GM21447 (cell line): Measurements from ENCODE around the gene KRT6C.
"Not testable (repeated sequence)": the region's sequence is repeated elsewhere in the genome, so short reads cannot be mapped to it uniquely, and the experiment has no call there.

ENCODE experiments used
- ATAC-seq: cut with Tn5 transposase; IDR thresholded peaks from one replicate; pipeline ENCODE4 v1.9.1; 2021; ENCODE audit not compliant: unreplicated experiment

The KRT6C gene

DNA sequence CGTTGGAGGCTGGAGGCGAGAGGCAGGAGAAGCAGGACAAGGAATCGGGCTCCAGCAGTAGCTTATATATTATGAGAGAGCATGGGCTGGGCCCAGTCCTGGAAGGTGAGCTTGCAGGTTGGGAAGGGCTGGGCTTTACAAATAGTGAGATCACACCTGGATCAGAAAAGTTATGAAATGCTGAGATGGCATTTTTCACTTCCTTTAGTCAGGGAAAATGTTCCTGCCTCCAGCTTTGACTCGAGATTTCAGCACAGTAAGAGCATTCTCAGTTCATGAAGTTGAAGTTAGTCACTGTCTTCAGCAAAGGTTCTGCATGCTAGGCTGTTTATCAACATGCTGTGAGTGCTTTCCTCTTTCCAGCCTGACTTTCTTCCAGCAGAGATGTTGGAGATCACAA is at the start of gene KRT6C:
Gene KRT6C (minus strand): TSS at position 38 of the 400 bp plus-strand sequence. CDS start 68 bp downstream, outside the sequence.
- no peak for ATAC-seq

DNA sequence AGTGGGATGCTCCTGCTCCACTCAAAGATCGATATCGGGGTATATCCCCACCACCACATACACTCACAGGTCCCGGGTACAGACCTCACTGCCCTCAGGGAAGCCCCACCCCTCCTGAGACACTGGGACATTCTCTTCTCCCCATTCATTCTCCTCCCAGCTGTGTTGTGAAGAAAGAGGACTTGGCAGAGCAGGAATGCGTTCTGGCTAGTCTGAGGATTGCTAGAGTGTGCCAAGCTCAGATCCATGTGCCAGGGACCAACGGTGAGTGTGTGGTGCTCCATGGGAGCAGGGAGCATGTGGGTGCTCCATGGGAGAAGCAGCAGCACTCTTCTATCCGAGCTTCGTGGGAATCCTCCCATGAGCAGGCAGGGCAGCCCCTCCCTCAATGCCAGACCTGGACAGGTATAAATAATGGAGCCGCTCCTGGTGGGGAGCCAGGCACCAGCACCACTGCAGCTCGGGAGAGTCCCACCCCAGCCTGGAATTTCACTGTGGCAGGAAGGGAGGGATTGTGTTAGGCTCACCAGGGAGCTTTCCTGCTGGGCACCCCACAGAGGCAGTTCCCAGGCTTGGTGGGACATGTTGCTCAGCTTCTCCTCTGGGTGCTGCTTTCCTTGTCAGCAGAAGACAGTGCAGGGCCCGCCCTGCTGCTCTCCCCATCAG is 48.9 kb upstream of the KRT6C start:
- ATAC-seq, result no peak

DNA sequence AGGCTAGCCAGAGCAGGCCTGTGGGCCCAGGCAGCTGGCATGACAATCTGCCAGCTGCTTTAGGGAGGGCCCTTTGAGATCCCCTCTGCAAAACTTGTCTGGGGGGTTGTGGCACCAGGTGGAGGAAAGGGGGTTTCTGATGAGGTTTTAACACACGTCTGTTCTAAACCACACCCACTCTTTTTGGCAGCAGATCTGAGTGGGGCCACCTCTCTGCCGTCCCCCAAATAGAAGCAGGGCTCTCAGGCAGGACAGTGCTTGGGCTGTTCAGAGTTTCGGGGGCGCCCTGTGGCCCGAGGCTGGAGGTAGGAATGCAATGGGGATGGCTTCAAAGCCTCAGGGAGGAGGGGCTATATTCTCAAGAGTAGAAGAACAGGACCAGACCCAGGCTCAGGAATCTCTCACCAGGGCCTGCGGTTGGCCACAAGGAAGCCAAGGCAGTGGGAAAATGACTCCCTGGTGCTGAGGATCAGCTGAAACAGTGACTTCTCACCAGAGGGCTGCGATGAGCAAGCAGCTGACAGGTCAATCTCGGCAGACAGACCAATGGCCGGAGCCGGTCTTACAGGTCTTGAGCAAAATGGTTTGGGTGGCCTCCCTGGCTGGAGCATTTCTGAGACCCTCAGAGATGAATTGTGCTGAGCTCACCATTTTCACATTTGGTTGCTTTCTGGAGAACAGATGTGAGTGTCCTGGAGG is 48.1 kb upstream of the KRT6C start:
- no peak for ATAC-seq

DNA sequence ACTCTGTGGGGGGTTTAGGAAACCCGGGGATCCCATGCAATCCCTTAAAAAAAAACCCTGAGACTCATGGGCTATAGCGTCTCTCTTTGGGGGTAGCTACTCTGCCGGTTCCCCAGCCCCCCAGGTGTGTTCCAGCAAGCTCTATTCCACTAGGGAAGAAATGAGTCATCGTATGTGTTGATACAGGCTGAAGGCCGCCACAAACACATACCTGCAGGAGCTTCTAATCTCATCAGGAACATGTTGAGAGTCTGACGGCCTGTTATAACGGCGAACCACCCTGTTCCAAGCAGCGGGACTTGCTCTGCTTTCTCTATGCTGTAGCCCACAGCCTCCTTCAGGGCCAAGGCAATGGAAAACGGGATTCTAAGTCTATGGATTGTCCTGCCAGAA is 47.6 kb upstream of the KRT6C start:
- no peak for ATAC-seq

DNA sequence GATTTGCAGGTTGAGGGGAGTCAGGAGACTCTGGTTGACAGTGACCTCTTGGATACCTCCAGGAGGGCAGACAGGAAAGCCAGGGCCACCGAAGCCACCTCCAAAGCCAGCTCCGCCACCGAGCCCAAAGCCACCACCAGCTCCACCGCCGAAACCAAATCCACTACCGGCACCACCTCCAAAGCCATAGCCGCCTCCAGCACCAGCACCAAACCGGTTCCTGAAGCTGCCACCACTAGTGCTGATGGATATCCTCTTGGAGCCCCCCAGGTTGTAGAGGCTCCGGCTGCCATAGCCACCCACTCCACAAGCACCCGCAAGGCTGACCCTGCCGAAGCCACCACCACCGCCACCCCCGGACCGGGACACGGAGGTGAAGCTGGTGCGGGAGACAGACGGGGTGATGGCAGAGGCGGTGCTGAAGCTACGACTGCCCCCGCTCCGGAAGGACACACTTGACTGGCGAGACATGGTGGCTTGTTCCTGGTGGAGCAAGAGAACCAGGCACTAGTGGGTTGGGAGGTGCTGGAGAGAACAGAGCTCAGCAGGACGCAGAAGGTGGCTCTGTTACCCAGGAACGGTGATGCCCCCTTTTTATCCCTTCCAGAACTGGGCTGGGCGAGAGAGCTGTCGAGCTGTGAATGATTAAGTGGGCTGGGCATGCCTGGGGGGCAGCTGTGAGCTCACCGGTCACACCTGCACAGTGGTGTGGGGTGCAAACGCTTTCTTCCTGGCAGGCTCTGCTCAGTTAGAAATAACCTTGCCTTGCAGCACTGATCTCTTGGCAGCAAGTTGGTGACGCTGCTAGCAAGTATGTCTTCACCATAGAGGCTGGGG is 46.4 kb upstream of the KRT6C start, which contains the start of gene KRT5:
Gene KRT5 (minus strand): TSS at position 569 of the 837 bp plus-strand sequence. CDS start 98 bp downstream, at position 471.
- ATAC-seq, result no peak

DNA sequence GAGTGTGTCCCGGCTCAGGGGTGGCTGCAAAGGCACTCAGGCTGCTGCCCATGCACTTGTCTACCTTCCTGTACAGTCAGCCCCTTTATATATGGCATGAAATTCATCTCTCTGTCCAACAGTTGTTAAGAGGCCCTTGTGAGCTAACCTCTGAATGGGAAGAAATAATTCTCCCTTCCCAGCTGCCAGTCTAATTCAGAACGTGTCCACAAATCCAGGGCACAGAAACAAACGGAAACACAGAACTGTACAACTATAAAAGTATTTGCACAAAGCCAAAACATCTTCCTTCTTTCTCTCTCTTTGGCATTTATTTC is 45.7 kb upstream of the KRT6C start:
- no peak for ATAC-seq

DNA sequence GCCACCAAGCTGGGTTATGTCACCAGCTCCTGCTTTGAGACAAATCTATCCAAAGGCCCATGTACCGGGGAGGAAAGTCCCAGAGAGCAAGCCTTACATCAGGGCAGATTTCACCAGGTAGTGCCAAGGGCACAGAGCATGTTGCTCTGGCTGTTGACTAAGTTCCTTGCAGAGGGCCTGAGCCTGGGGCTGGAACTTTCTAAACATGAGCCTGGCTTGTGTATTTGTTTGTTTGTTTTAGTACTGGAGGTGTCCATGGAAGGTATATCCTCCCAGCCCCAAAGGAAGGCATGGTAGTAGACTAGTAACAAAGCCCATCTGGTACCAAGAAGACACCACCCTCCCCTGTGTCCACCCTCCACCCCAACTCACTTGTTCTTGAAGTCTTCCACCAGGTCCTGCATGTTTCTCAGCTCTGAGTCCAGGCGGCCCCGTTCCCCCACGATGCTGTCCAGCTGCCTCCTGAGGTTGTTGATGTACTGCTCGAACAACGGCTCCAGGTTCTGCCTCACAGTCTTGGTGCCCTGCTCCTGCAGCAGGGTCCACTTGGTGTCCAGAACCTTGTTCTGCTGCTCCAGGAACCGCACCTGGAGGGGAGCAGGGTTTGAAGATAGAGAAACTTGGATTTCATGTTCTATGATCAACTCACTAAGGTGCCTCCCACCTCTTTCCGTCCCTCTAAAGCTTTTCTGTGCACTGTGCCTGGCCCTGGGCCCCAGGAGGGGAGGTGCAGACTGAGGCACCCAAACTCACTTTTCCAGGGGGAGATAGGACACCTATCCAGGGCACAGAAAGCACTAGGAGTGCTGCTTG is 45.2 kb upstream of the KRT6C start:
- no peak for ATAC-seq

DNA sequence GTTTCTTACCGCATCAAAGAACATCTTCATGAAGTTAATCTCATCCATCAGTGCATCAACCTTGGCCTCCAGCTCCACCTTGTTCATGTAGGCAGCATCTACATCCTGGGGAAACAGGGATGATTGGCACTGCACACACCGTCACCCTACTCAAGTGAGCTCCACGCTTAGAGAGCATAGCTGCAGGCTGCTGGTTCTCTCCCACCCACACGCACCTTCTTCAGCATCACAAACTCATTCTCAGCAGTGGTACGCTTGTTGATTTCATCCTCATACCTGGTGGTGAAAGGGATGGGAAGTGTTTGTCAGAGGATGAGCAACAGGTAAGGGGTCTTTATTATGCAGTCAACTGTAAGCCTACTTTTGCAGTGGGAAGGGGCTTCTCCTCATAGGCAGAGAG is 44.3 kb upstream of the KRT6C start:
- ATAC-seq, result no peak

DNA sequence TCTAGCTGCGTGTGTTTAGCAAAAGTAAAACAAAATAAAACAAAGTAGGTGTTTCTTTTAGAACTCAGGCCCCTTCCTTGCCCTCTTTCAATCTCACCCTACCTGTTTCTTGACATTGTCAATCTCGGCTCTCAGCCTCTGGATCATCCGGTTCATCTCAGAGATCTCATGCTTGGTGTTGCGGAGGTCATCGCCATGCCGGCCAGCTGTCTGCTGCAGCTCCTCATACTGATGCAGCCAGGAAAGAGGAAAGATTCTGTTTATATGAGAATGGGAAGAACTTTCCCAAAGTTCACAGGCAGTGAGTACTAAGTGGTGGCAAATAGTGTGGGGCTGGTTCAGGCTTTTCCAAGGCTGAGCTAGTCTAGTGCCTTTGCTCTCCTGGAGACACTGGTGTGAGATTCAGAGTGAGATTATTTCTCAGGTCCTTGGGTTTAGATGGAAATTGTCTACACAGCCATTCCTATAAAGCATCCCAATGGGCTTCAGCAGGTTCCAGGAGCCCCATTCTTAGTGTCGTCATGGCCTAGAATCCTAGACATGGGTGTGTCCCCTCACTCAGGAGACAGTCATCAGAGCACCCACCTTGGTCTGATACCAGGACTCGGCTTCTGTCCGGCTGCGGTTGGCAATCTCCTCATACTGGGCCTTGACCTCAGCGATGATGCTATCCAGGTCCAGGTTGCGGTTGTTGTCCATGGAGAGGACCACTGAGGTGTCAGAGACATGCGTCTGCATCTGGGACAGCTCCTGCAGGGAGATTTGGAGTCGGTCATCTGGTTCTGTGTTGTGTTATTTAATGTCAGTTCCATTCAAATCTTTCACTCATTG is 43.6 kb upstream of the KRT6C start:
- ATAC-seq, result no peak

DNA sequence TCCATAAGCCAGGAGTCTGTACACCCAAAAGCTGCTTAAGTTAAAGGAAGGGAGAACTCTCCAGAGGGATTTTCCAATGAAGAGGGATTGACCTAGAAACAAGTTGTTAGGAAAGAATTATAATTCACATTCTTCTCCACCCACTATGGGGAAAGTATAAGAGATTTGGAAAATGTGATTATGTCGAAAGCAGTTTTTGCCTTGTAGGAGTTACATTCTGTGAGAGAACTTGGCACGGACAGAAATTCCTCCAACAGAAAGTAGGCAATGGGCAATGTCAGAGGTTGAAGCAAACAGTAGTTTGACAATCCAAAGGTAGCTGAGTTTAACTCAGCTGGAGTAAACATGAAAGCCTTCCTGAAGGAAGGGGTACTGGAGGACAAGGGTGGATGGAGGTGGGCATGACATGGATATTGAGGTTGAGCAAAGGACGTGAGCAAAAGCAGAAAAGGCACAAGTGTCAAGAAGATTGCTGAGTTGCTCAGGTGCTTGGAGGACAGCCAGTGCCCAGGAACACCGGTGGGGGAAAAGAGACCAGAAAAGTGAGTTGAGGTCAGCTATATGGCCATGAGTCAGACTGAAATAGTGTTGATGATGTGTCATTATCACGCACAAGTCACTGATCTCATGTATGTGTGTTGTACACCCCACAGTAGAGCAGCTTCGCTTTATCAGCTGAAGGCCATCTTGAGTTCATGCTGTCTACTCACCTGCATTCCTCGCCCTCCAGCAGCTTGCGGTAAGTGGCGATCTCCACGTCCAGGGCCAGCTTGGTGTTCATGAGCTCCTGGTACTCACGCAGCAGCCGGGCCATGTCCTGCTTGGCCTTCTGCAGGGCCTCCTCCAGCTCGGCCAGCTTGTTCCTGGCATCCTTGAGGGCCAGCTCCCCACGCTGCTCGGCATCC is 42.6 kb upstream of the KRT6C start:
- no peak for ATAC-seq

DNA sequence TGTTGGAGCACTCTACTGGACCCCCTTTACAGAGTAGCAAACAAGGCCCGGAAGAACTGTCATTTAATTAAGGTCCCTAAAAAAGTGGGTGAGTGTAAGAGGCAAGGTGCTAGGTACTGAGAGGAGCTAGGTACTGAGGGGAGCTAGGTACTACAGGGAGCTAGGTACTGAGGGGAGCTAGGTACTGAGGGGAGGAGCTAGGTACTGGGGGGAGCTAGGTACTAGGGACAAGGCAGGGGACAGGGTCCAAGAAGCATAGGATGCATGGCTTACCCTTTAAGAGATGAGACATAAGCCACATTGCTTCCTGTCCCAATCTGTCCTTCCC is 41.7 kb upstream of the KRT6C start:
- no peak for ATAC-seq

DNA sequence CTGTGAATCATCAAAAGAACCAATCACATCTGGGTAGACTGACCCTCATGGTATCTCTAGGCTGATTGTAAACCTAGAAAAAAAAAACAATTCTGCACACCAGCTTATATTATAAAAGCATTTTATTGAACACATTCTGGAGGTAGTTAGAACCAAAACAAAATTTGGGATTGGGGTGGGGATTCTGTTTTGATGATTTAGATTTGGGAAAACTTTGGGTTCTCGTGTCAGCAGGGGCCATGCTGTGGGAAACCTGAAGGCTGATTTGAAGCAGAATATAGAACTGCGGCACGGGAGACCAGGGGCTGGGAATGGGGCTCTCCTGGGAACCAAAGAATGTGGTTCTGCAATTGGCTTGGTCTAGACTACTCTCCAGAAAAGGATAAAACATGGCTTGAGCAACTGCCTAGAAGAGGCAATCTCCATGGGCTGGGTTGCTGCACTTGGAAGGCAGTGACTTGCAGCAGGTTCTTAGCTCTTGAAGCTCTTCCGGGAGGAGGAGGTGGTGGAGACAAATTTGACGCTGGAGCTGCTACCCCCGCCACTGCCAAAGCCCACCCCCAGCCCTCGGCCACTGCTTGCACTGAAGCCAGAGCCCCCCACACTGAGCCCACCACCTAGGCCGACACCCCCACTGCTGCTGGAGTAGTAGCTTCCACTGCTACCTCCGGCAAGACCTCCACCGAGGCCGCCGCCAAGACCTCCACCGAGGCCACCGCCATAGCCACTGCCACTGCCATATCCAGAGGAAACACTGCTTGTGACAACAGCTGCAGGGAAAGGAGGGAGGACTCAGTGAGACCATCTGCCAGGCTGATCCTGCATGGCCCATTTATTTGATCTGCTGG is 41.1 kb upstream of the KRT6C start:
- ATAC-seq, result no peak

DNA sequence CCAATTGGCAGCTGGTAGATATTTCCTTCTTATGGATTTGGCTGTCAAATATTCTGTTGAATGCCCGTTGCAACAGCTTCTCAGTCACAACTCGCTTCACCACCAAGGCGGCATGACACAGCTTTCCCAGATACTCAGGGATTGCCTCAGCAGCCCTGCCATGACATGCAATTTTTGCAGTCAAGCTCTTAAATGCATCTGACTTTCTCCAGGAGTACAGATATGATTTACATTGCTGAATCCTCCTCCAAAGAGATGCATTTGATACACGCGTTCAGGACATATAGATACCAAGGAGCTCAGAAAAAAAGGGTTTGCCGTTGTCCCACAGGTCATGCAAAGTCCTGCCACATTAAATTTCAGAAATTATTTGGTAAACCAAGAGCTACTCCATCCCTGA is 40.1 kb upstream of the KRT6C start:
- no peak for ATAC-seq

DNA sequence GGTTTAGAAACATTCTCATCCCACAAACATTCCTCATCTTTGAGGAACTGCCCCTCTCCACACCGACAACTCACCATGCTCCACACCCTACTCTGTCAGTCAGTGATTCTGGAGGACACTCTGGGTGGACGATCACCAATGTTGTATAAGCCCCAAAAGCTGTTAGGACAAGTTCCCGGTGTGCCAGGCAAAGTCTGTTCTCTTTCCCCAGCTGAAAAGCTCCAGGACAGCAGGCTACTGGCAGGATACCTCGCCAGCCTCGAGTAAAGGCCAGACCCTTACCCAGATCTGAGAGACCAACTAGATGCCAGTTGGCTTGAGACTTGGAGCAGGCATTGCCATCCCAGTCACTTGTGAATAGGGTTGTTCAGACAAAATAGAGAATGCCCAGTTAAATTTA is 34.6 kb upstream of the KRT6C start:
- no peak for ATAC-seq

DNA sequence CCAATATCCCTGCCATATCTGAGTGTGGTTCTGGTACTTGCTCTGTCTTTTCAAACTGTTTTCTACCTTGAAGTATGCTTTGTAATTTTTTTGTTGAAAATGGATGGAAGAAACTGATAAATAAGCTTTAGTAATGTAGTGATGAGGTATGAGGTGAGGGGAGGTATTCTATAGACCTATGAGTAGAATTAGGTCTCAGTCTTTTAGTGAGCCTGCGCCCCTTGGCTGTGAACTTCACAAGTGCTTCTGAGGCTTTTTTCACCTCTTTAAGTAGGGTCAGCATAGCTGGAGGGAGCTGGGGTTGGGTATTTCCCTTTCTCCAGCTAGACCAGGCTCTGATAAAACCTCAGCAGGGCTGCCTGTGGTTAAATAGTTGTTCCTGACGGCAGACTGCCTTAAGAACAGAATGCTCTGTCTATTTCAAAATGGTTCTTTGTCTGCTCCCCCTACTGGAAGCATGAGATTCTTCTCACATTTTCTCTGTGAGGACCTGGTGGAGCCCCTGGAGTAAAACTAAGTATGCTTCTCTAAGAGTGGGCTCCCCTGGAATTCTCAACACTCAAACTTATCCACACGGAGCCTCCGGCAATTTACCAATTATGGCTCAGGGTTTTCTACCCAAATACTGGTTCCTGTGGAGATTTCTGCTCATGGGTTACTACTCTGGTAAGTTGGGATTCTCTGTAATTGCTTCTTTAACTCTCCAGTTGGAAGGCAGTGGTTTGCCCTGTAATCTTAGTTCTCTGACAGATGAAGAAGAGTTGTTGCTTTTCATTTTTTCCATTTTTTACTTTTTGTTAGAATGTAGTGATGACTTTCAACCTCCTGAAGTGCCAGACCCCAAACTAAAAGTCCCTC is 33.5 kb upstream of the KRT6C start:
- ATAC-seq, result no peak

DNA sequence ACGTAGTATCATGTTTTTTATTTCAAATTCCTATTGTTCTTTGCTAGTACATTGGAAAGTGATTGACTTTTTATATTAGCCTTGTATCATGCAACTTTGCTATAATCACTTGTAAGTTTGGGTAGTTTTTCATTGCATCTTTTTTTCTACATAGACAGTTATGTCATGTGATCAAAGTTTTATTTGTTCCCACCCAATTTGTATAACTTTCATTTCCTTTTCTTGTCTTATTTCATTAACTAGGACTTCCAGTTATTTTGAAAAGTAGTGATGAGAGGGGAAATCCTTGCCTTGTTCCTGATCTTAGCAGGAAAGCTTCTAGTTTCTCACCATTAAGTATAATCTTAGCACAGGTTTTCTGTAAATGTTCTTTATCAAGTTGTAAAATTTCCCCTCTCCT is 29.3 kb upstream of the KRT6C start:
- ATAC-seq, result no peak

DNA sequence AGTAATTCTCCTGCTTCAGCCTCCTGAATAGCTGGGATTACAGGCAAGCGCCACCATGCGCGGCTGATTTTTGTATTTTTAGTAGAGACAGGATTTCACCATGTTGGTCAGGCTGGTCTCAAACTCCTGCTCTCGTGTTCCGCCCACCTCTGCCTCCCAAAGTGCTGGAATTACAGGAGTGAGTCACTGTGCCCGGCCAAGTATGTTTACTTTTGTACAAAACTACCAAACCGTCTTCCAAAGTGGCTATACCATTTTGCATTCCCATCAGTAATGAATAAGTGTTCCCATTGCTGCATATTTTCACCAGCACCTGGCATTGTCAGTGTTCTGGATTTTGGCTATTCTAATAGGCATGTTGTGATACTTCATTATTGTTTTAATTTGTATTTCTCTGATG is 27.9 kb upstream of the KRT6C start:
- ATAC-seq, result no peak

DNA sequence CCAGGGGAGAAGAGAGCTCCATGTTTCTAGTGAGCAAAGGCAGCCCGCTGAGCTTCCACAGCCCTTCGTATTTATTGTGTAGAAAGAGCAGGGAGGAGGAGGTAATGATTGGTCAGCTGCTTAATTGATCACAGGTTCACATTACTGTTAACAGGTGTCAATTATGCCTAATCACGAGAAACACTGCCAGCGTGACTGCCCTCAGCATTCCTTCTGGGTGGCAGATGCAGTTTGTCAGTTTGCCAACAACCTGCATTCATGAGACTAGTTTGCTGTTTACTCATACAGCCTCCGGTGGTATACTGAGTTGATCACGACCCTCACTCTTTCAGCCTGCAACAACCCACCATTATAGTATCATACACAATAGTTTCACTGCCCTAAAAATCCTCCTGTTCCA is 27.0 kb upstream of the KRT6C start:
- ATAC-seq, result not testable (repeated sequence)
